HEK293T (cell line): ENCODE measurements around the gene NAPG.
"Not testable (repeated sequence)": the region's sequence is repeated elsewhere in the genome, so short reads cannot be mapped to it uniquely, and the experiment has no call there.

Experiments
- CTCF ChIA-PET: fragments of 350-600 bp; formaldehyde crosslinking; extraction: SDS; loops from one replicate; lab custom pipeline; 2021; ENCODE audit warnings: antibody characterized with exemption, inconsistent platforms; lab: Yijun Ruan, JAX
- POLR2A ChIA-PET: fragments of 350-600 bp; formaldehyde crosslinking; extraction: SDS; loops from one replicate; lab custom pipeline; 2020; ENCODE audit warnings: antibody characterized with exemption, inconsistent platforms; lab: Yijun Ruan, JAX
- DNase-seq: peaks from one replicate; pipeline ENCODE4 v3.0.0; 2012; ENCODE audit warnings: mixed read lengths; ENCODE audit errors: extremely low spot score
- ARNT ChIP-seq: fragments of 450-650 bp; IDR thresholded peaks from 2 replicates; pipeline ENCODE4 v1.6.1; 2017; ENCODE audit warnings: mild to moderate bottlenecking
- BHLHE40 ChIP-seq: fragments of 450-650 bp; IDR thresholded peaks from 2 replicates; pipeline ENCODE4 v1.6.1; 2016; ENCODE audit warnings: mild to moderate bottlenecking, moderate library complexity, borderline replicate concordance
- CTBP1 ChIP-seq: fragments of 450-650 bp; IDR thresholded peaks from 2 replicates; pipeline ENCODE4 v1.6.1; 2016; ENCODE audit warnings: borderline replicate concordance
- ELF4 ChIP-seq: fragments of 450-650 bp; IDR thresholded peaks from 2 replicates; pipeline ENCODE4 v1.6.1; 2017; ENCODE audit warnings: antibody characterized with exemption
- FOXA1 ChIP-seq: fragments of 450-650 bp; IDR thresholded peaks from 2 replicates; pipeline ENCODE4 v1.6.1; 2016; ENCODE audit warnings: mild to moderate bottlenecking
- FOXK2 ChIP-seq: fragments of 450-650 bp; IDR thresholded peaks from 2 replicates; pipeline ENCODE4 v1.6.1; 2016; ENCODE audit warnings: mild to moderate bottlenecking
- FOXM1 ChIP-seq: fragments of 450-650 bp; IDR thresholded peaks from 2 replicates; pipeline ENCODE4 v1.6.1; 2017; ENCODE audit warnings: mild to moderate bottlenecking, borderline replicate concordance
- HDGF ChIP-seq: fragments of 450-650 bp; IDR thresholded peaks from 2 replicates; pipeline ENCODE4 v1.6.1; 2017; ENCODE audit warnings: antibody characterized with exemption, borderline replicate concordance
- L3MBTL2 ChIP-seq: fragments of 450-650 bp; conservative IDR thresholded peaks from 2 replicates; pipeline ENCODE4 v1.6.1; 2016; ENCODE audit warnings: mild to moderate bottlenecking
- LEF1 ChIP-seq: fragments of 450-650 bp; IDR thresholded peaks from 2 replicates; pipeline ENCODE4 v1.6.1; 2017; ENCODE audit warnings: mild to moderate bottlenecking, borderline replicate concordance
- NFRKB ChIP-seq: fragments of 450-650 bp; IDR thresholded peaks from 2 replicates; pipeline ENCODE4 v1.6.1; 2016; ENCODE audit warnings: mild to moderate bottlenecking, moderate library complexity
- SP1 ChIP-seq: fragments of 450-650 bp; IDR thresholded peaks from 2 replicates; pipeline ENCODE4 v1.6.1; 2017
- SUZ12 ChIP-seq: fragments of 450-650 bp; IDR thresholded peaks from 2 replicates; pipeline ENCODE4 v1.6.1; 2016; ENCODE audit warnings: mild to moderate bottlenecking
- TARDBP ChIP-seq: fragments of 450-650 bp; IDR thresholded peaks from 2 replicates; pipeline ENCODE4 v1.6.1; 2016
- ZNF384 ChIP-seq: fragments of 450-650 bp; IDR thresholded peaks from 2 replicates; pipeline ENCODE4 v1.6.1; 2016
- TF ChIP-seq, protein P1 (sequence below): fragments of 450-650 bp; IDR thresholded peaks from 2 replicates; pipeline ENCODE4 v1.6.1; 2016

Gene NAPG

DNA sequence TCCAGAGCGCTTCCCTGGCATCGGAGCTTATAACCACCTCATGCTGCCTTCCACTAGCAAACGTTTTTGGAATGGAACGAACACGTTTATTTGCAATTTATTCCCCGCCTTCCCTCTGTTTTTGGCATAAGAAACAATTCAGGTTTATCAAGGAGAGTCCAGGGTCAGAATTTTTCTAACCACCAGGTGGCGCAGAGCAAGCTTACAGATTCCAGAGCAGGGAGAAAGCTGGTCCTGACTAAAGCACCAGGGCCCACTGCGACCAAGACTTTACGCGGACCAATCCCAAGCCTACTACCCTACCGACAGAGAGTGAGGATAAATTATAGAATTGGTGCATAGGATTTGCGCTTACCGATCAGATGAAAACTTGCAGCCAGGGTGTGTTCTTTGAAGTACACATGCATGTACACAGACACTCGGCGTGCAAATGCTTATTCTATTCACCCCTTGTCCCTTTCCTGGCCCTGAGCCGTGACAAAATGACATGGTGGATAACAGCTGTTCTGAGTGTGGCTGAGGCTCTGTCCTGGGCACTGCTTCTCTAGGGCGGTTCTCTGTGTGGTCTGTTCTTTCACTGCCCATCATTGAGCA is 34.7 kb downstream of the NAPG start:
- TF ChIP-seq SUZ12, result no peak
- TF ChIP-seq FOXK2, result no peak
- no peak for TF ChIP-seq ZNF384
- no peak for TF ChIP-seq TARDBP
- no peak for TF ChIP-seq SP1
- no peak for TF ChIP-seq L3MBTL2
- no peak for TF ChIP-seq FOXM1
- TF ChIP-seq BHLHE40, result no peak
- TF ChIP-seq ARNT, result no peak
- TF ChIP-seq, protein P1, sequence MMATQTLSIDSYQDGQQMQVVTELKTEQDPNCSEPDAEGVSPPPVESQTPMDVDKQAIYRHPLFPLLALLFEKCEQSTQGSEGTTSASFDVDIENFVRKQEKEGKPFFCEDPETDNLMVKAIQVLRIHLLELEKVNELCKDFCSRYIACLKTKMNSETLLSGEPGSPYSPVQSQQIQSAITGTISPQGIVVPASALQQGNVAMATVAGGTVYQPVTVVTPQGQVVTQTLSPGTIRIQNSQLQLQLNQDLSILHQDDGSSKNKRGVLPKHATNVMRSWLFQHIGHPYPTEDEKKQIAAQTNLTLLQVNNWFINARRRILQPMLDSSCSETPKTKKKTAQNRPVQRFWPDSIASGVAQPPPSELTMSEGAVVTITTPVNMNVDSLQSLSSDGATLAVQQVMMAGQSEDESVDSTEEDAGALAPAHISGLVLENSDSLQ, result no peak
- TF ChIP-seq HDGF, result no peak
- no peak for TF ChIP-seq FOXA1
- no peak for TF ChIP-seq CTBP1
- TF ChIP-seq ELF4, result no peak
- TF ChIP-seq LEF1, result no peak
- TF ChIP-seq NFRKB, result no peak
- ChIA-PET CTCF (interaction anchor here (0.5 to 1.2 kb wide), 5 partner anchors 11 to 594 kb away, joined by 3 to 5 read pairs (median 3); no protein-coding TSS in a partner anchor), POLR2A (interaction anchor here (0.6 kb wide), 1 partner anchor 1921 kb away, joined by 3 read pairs; no protein-coding TSS in a partner anchor)
- peak; percentile 66 for DNase-seq

DNA sequence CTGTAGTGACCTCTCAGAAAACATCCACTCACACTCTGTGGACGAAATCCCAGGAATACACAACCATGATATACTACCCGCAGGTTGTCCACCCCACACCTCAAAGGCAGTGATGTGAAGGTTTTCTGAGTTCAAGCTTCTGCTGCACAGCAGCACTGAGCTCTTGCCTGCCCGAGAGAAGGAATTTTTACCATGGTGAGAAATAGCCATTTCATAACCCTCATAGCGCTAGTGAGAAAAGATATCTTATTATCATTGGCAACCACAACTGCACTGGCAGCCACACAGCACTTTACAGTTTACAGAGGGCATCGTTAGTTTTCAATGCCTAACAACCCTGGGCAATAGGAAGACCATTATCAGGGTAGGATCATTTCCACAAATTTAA is 36.9 kb downstream of the NAPG start:
- ChIA-PET CTCF (no interaction called here), POLR2A (no interaction called here)
- TF ChIP-seq HDGF (no peak), BHLHE40 (no peak), FOXA1 (no peak), ARNT (no peak), FOXM1 (no peak), FOXK2 (no peak), LEF1 (no peak), NFRKB (no peak), TARDBP (no peak)
- TF ChIP-seq, protein P1, result no peak
- DNase-seq, result no peak

DNA sequence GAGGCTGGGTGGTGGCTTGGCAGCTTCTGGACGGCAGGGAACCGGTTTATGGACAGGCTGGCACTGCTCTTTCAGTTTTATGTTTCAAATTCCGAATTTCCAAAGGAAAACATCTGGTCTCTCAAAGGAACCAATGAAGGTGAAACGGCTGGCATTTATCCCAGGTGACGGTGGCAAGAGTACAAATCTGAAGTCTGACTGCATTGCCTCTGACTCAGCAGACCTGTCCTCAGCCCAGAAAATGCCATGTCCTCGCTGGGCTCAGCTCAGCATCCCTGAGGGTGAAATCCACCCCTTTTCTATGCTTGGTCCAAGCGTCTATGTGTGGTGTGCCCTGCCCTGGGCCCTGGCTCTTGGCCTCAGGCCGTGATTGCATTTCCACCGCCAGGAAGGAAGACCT is 38.1 kb downstream of the NAPG start:
- TF ChIP-seq SUZ12, result no peak
- no peak for TF ChIP-seq FOXA1
- ChIA-PET CTCF (no interaction called here), POLR2A (no interaction called here)
- no peak for DNase-seq

DNA sequence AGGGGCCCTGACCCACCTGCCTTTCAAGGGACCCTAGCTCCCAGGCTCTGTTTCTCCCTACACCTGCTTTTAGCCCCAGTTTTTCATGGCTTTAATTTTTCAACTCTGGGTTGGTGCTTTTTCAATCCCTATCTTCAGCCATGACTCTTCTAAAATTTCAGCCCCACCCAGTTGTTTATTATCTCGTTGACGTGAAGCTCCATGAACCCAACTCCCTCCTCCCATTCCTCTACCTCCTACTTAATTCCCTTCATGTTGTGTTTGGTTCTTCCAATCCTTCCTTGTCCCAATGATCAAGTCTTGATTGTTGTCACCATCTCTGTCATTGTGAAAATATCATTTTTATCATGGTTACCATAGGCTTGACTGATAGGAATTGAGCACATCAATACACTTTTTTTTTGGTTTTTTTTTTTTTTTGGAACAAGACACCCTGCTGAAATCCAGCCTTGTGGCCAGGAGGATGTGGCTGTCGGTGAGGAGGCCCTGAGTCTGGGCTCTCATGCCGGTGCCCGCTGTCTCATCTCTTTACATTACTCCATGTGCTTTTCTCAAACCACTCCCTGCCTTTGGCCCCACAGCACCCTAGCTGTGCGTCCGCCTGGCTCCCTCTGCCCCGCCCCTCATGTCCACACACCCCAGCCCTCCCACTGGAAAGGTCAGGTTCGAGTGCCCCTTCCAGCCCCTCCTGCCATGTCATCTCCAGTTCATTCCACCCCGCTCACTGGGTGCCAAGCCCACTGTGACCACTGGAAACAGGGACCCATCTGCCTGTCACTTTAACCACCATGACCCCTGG is 39.3 kb downstream of the NAPG start:
- ChIA-PET CTCF (no interaction called here), POLR2A (no interaction called here)
- TF ChIP-seq CTBP1, result no peak
- no peak for TF ChIP-seq SUZ12
- no peak for TF ChIP-seq FOXA1
- TF ChIP-seq SP1, result no peak
- TF ChIP-seq LEF1, result no peak
- TF ChIP-seq ELF4, result no peak
- TF ChIP-seq FOXM1, result no peak
- no peak for TF ChIP-seq TARDBP
- DNase-seq, result no peak

DNA sequence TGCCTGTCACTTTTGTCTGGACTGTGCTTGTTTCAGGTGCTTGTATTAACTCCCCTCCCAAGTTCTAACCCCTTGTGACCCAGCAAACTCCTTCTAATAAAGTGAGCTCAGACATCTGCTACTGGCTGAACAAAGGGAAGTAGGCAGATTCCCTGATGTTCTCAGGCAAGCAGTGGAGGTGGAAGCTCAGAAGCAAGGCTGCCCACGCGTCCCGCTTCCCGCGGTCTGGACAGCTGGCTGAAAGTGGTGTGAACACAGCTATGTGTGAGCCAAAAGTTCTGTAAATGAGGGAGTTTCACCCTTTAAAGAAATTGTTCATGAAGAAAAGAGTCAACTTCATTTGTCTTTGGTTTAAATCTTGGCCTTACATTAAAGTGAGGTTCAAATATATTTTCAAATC is 40.0 kb downstream of the NAPG start:
- DNase-seq, result no peak
- TF ChIP-seq L3MBTL2, result no peak
- TF ChIP-seq SUZ12, result no peak
- no peak for TF ChIP-seq LEF1
- TF ChIP-seq ZNF384, result no peak
- TF ChIP-seq CTBP1, result no peak
- no peak for TF ChIP-seq SP1
- TF ChIP-seq HDGF, result no peak
- TF ChIP-seq ARNT, result no peak
- TF ChIP-seq TARDBP, result no peak
- TF ChIP-seq FOXA1, result no peak
- TF ChIP-seq NFRKB, result no peak
- TF ChIP-seq BHLHE40, result no peak
- TF ChIP-seq FOXK2, result no peak
- TF ChIP-seq, protein P1, result no peak
- TF ChIP-seq ELF4, result no peak
- POLR2A ChIA-PET, result no interaction called here
- CTCF ChIA-PET, result no interaction called here

DNA sequence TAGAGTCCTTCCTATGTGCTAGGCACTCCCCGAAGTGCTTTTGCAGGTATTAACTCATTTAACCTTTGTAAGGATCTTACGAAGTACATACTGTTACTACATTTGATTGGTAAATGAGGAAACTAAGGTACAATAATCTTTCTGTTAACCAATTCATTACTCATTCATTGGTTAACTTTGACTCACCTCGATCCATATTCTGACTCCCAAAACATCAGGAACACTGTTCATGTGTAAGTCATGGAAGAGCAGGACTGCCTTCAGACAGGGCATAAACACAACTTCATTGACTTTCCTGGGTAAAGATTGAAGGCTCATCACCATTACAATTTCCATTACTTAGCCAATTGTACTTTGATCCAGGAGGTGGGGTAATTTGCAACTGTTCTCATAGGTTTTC is 40.6 kb downstream of the NAPG start:
- ChIA-PET POLR2A (no interaction called here), CTCF (no interaction called here)
- TF ChIP-seq HDGF (no peak), FOXK2 (no peak), SP1 (no peak), NFRKB (no peak), ZNF384 (no peak), FOXA1 (no peak), CTBP1 (no peak), ELF4 (no peak), TARDBP (no peak), LEF1 (no peak), L3MBTL2 (no peak), BHLHE40 (no peak), ARNT (no peak), SUZ12 (no peak), FOXM1 (no peak)
- TF ChIP-seq, protein P1, result no peak
- no peak for DNase-seq

DNA sequence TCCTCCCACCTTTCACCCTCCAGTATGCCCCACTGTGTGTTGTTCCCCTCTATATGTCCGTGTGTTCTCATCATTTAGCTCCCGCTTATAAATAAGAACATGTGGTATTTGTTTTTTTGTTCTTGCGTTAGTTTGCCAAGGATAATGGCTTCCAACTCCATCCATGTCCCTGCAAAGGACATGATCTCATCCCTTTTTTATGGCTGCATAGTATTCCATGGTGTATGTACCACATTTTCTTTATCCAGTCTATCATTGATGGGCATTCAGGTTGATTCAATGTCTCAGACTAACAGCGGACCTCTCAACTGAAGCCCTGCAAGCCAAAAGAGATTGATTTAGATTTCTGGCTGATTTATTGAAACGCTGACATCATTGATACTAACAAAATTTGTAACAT is 44.1 kb downstream of the NAPG start:
- CTCF ChIA-PET, POLR2A ChIA-PET, DNase-seq: not testable (repeated sequence)
